ENCODE data around the gene PGLYRP2.
"Not testable (repeated sequence)": the region's sequence is repeated elsewhere in the genome, so short reads cannot be mapped to it uniquely, and the experiment has no call there.

Gene PGLYRP2

GRCh38 chr19:15488489-15489226, 9.4 kb upstream of the PGLYRP2 start:
- in situ Hi-C loops (cut with HindIII; ENCODE audit: low sequenced_read_pairs), result no loop called here

- in situ Hi-C loops (cut with HindIII; ENCODE audit: low sequenced_read_pairs), result no loop called here
These were observed 7.7 kb upstream of the PGLYRP2 start for GRCh38 chr19:15487038-15487437.

- in situ Hi-C loops (cut with HindIII; ENCODE audit: low sequenced_read_pairs), result not testable (repeated sequence)
These were observed 6.5 kb upstream of the PGLYRP2 start for GRCh38 chr19:15485768-15486167.

GRCh38 chr19:15480996-15481395, 1.7 kb upstream of the PGLYRP2 start:
- in situ Hi-C loops (cut with HindIII; ENCODE audit: low sequenced_read_pairs), result not testable (repeated sequence)

- in situ Hi-C loops (cut with HindIII; ENCODE audit: low sequenced_read_pairs), result no loop called here
These were observed 3.0 kb downstream of the PGLYRP2 start for GRCh38 chr19:15476325-15476724.

- in situ Hi-C loops (cut with HindIII; ENCODE audit: low sequenced_read_pairs), result no loop called here
These were observed 3.7 kb downstream of the PGLYRP2 start for GRCh38 chr19:15475611-15476010.

- in situ Hi-C loops (cut with HindIII; ENCODE audit: low sequenced_read_pairs), result no loop called here
These were observed 4.1 kb downstream of the PGLYRP2 start for GRCh38 chr19:15475169-15475568.

- in situ Hi-C loops (cut with HindIII; ENCODE audit: low sequenced_read_pairs), result not testable (repeated sequence)
These were observed 5.5 kb downstream of the PGLYRP2 start for GRCh38 chr19:15473821-15474220.

GRCh38 chr19:15471639-15472101, 7.6 kb downstream of the PGLYRP2 start:
- in situ Hi-C loops (cut with HindIII; ENCODE audit: low sequenced_read_pairs), result no loop called here

- in situ Hi-C loops (cut with HindIII; ENCODE audit: low sequenced_read_pairs), result no loop called here
These were observed 9.6 kb downstream of the PGLYRP2 start for GRCh38 chr19:15469513-15470297.

GRCh38 chr19:15468675-15469512, 10.4 kb downstream of the PGLYRP2 start:
- in situ Hi-C loops (cut with HindIII; ENCODE audit: low sequenced_read_pairs), result no loop called here

- in situ Hi-C loops (cut with HindIII; ENCODE audit: low sequenced_read_pairs), result no loop called here
These were observed 11.5 kb downstream of the PGLYRP2 start for GRCh38 chr19:15467734-15468214.

GRCh38 chr19:15466851-15467733, 12.2 kb downstream of the PGLYRP2 start:
- in situ Hi-C loops (cut with HindIII; ENCODE audit: low sequenced_read_pairs), result no loop called here

- in situ Hi-C loops (cut with HindIII; ENCODE audit: low sequenced_read_pairs), result no loop called here
These were observed 14.6 kb downstream of the PGLYRP2 start, which contains the start of gene RASAL3 for GRCh38 chr19:15464394-15465385. Gene RASAL3, minus strand, starts transcription at chr19:15464544. Its CDS starts 186 bp downstream, at chr19:15464358.

- in situ Hi-C loops (cut with HindIII; ENCODE audit: low sequenced_read_pairs), result no loop called here
These were observed 15.4 kb downstream of the PGLYRP2 start for GRCh38 chr19:15463861-15464371.

- in situ Hi-C loops (cut with HindIII; ENCODE audit: low sequenced_read_pairs), result no loop called here
These were observed 17.6 kb downstream of the PGLYRP2 start for GRCh38 chr19:15461694-15462093.

GRCh38 chr19:15457701-15458484, 21.4 kb downstream of the PGLYRP2 start:
- in situ Hi-C loops (cut with HindIII; ENCODE audit: low sequenced_read_pairs), result loop anchor here (5.0 kb wide), 1 partner anchor 71 kb away; no protein-coding TSS in a partner anchor

Measured in endothelial cell of hepatic sinusoid (primary cell).